Measurements from ENCODE around the gene MEX3D.

Gene MEX3D

GRCh38 chr19:1553415-1553814 is 14.7 kb downstream of the MEX3D start:
- Histone ChIP-seq H3K4me2 (ENCODE audit: insufficient read depth, low read length) (no peak overlapping the region), H3K4me1 (ENCODE audit: insufficient read depth, low read length) (no peaks in the 10 kb centered on the region), H3K27me3 (ENCODE audit: insufficient read depth, low read length, poor library complexity) (no peaks in the 10 kb centered on the region), H2AFZ (ENCODE audit: low read depth, low read length) (no peak overlapping the region), H3K4me3 (ENCODE audit: low read depth in 1 of 2, low read length in 2 of 2) (no peak overlapping the region), H3K79me2 (ENCODE audit: insufficient read depth, low read length) (peaks cover 3% of the 10 kb centered on the region; the same call in 1 of the 2 replicates), H3K9me3 (ENCODE audit: insufficient read depth, low read length, severe bottlenecking) (no peaks in the 10 kb centered on the region), H4K20me1 (ENCODE audit: insufficient read depth, low read length) (peaks cover 17% of the 10 kb centered on the region), H3K9ac (ENCODE audit: low read depth, low read length) (no peak overlapping the region), H3K27ac (ENCODE audit: low read length) (no peak overlapping the region), H3K36me3 (ENCODE audit: insufficient read depth, low read length) (peaks cover 9% of the 10 kb centered on the region)
- DNase-seq (no peak), ATAC-seq (ENCODE audit: insufficient read depth, low read depth) (no peak)
- TF ChIP-seq EZH2 (IDR thresholded peaks at IDR 0.05; ENCODE audit: borderline replicate concordance, low read depth, low read length, severe bottlenecking) (no peak), CTCF (IDR thresholded peaks at IDR 0.05; ENCODE audit: borderline replicate concordance, extremely low read depth, low read length, poor library complexity, severe bottlenecking) (no peak)

DNA sequence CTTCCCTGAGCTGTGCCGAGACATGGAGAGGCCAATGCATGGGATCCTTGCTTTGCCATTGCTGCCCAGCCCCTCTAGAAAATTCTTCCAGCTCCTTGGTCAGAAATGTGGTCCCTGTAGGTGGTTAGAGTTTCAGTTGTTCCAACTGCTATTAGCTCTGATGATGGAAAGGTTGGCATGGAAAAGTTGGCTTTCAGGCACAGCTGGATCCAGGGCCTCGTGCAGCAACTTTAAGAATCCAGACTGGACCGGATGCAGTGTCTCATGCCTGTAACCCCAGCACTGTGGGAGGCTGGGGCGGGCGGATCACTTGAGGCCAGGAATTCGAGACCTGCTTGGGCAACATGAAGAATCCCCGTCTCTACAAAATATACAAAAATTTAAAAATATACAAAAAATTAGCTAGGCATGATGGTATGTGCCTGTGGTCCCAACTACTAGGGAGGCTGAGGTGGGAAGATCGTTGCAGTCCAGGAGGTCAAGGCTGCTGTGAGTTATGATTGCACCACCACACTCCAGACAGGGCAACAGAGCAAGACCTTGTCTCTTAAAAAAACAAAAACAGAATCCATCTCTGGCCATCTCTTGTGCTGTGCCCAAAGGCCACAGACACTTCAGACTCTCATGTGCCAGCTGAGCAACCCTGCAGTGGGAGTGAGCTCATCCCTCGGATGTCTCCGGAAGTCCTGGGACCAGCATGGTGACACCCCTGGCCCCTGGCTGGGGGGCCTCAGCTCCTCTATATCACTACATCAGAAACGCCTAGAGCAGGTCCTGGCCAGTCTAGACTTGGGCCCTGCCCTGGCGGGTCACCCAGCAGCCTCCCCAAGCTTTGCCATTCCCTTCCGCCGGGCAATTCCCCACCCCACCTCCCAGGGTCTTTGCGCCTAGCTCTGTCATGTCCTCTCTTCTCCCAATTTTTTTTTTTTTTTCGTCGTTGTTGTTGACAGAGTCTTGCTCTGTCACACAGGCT is 16.8 kb downstream of the MEX3D start:
- Histone ChIP-seq H3K79me2 (ENCODE audit: insufficient read depth, low read length) (no peaks in the 10 kb centered on the region), H2AFZ (ENCODE audit: low read depth, low read length) (no peak overlapping the region), H3K4me1 (ENCODE audit: insufficient read depth, low read length) (peaks cover 3% of the 10 kb centered on the region; the same call in 1 of the 2 replicates), H3K9me3 (ENCODE audit: insufficient read depth, low read length, severe bottlenecking) (no peaks in the 10 kb centered on the region), H3K4me3 (ENCODE audit: low read depth in 1 of 2, low read length in 2 of 2) (no peak overlapping the region), H3K36me3 (ENCODE audit: insufficient read depth, low read length) (peaks cover 2% of the 10 kb centered on the region), H3K9ac (ENCODE audit: low read depth, low read length) (no peak overlapping the region), H3K4me2 (ENCODE audit: insufficient read depth, low read length) (no peak overlapping the region), H3K27me3 (ENCODE audit: insufficient read depth, low read length, poor library complexity) (no peaks in the 10 kb centered on the region), H4K20me1 (ENCODE audit: insufficient read depth, low read length) (peaks cover 4% of the 10 kb centered on the region; the same call in 1 of the 2 replicates), H3K27ac (ENCODE audit: low read length) (no peak overlapping the region)
- ATAC-seq (ENCODE audit: insufficient read depth, low read depth) (no peak), DNase-seq (no peak)
- TF ChIP-seq EZH2 (IDR thresholded peaks at IDR 0.05; ENCODE audit: borderline replicate concordance, low read depth, low read length, severe bottlenecking) = no peak
- TF ChIP-seq CTCF (IDR thresholded peaks at IDR 0.05; ENCODE audit: borderline replicate concordance, extremely low read depth, low read length, poor library complexity, severe bottlenecking) = no peak

DNA sequence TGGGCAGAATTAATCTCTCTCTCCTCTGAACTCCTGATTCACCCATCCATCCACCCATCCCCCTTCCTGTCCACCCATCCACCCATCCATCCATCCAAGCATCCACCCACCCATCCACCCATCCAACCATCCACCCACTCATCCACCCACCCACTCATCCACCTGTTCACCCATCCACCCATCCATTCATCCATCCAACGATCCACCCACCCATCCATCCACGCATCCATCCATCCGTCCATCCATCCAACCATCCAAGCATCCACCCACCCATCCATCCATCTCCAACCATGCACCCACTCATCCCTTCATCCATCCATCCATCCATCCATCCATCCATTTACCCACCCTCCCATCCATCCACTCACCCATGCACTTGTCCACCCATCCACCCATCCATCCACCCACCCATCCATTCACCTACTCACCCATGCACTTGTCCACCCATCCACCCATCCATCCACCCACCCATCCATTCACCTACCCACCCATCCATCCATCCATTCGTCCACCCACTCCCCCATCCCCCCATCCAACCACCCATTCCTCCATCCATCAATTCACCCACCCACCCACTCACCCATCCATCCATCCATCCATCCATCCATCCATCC is 18.7 kb downstream of the MEX3D start:
- Histone ChIP-seq H2AFZ (ENCODE audit: low read depth, low read length) (no peak overlapping the region), H3K79me2 (ENCODE audit: insufficient read depth, low read length) (no peaks in the 10 kb centered on the region), H3K4me3 (ENCODE audit: low read depth in 1 of 2, low read length in 2 of 2) (no peak overlapping the region), H3K9ac (ENCODE audit: low read depth, low read length) (no peak overlapping the region), H3K4me2 (ENCODE audit: insufficient read depth, low read length) (no peak overlapping the region), H4K20me1 (ENCODE audit: insufficient read depth, low read length) (peaks cover 4% of the 10 kb centered on the region; the same call in 1 of the 2 replicates), H3K27me3 (ENCODE audit: insufficient read depth, low read length, poor library complexity) (no peaks in the 10 kb centered on the region), H3K4me1 (ENCODE audit: insufficient read depth, low read length) (peaks cover 8% of the 10 kb centered on the region), H3K36me3 (ENCODE audit: insufficient read depth, low read length) (no peaks in the 10 kb centered on the region), H3K27ac (ENCODE audit: low read length) (no peak overlapping the region), H3K9me3 (ENCODE audit: insufficient read depth, low read length, severe bottlenecking) (no peaks in the 10 kb centered on the region)
- ATAC-seq (ENCODE audit: insufficient read depth, low read depth) (no peak), DNase-seq (no peak)
- TF ChIP-seq CTCF (IDR thresholded peaks at IDR 0.05; ENCODE audit: borderline replicate concordance, extremely low read depth, low read length, poor library complexity, severe bottlenecking) (no peak), EZH2 (IDR thresholded peaks at IDR 0.05; ENCODE audit: borderline replicate concordance, low read depth, low read length, severe bottlenecking) (no peak)
